Effector memory CD4-positive, alpha-beta T cell (primary cell): Measurements from ENCODE around the gene DYRK1B.

Experiments
- DNase-seq, 3 donors: peaks; one replicate each; pipeline ENCODE4 v3.0.0-alpha.2; 2020
- H3K27ac ChIP-seq: 2 replicates; pipeline ENCODE4 v1.7.0; 2013; ENCODE audit warnings: mild to moderate bottlenecking, low read length, moderate library complexity; ENCODE audit not compliant: insufficient read depth, poor library complexity, severe bottlenecking
- H3K27me3 ChIP-seq: replicated peaks from 2 replicates; pipeline ENCODE4 v1.7.0; 2013; ENCODE audit warnings: mild to moderate bottlenecking, low read length; ENCODE audit not compliant: insufficient read depth, control insufficient read depth, poor library complexity, severe bottlenecking
- H3K36me3 ChIP-seq: 2 replicates; pipeline ENCODE4 v1.7.0; 2013; ENCODE audit warnings: mild to moderate bottlenecking, low read length, moderate library complexity; ENCODE audit not compliant: control insufficient read depth, insufficient read depth
- H3K4me1 ChIP-seq: 2 replicates; pipeline ENCODE4 v1.7.0; 2013; ENCODE audit warnings: low read length, mild to moderate bottlenecking; ENCODE audit not compliant: control insufficient read depth, insufficient read depth, poor library complexity, severe bottlenecking
- H3K4me3 ChIP-seq: 2 replicates; pipeline ENCODE4 v1.7.0; 2013; ENCODE audit warnings: low read length, low read depth, mild to moderate bottlenecking; ENCODE audit not compliant: insufficient read depth, poor library complexity, severe bottlenecking
- H3K9me3 ChIP-seq: 2 replicates; pipeline ENCODE4 v1.7.0; 2013; ENCODE audit warnings: mild to moderate bottlenecking, low read length, moderate library complexity; ENCODE audit not compliant: control insufficient read depth

Gene DYRK1B

GRCh38 chr19:39797083-39797482 lies 36.9 kb downstream of the DYRK1B start:
- Histone ChIP-seq H3K4me1 (no peaks in the 10 kb centered on the region), H3K36me3 (no peaks in the 10 kb centered on the region), H3K4me3 (no peak overlapping the region), H3K9me3 (no peaks in the 10 kb centered on the region), H3K27ac (no peak overlapping the region), H3K27me3 (peaks cover 6% of the 10 kb centered on the region)
- DNase-seq = no peak

- Histone ChIP-seq H3K9me3 (no peaks in the 10 kb centered on the region), H3K4me1 (no peaks in the 10 kb centered on the region), H3K27ac (no peak overlapping the region), H3K4me3 (no peak overlapping the region), H3K27me3 (peaks cover 6% of the 10 kb centered on the region), H3K36me3 (no peaks in the 10 kb centered on the region)
- no peak for DNase-seq
Measured at GRCh38 chr19:39796000-39796498, 37.9 kb downstream of the DYRK1B start.

- no peak for DNase-seq
- H3K4me1 ChIP-seq = no peaks in the 10 kb centered on the region
- no peaks in the 10 kb centered on the region for H3K9me3 ChIP-seq
- peaks cover 6% of the 10 kb centered on the region for H3K27me3 ChIP-seq
- H3K36me3 ChIP-seq = no peaks in the 10 kb centered on the region
- H3K4me3 ChIP-seq = no peak overlapping the region
- no peak overlapping the region for H3K27ac ChIP-seq
Measured at GRCh38 chr19:39795001-39795400, 39.0 kb downstream of the DYRK1B start.

- H3K4me1 ChIP-seq = no peaks in the 10 kb centered on the region
- DNase-seq = peak; percentile 36 to 57 (median 52)
- peak overlapping the region; percentile 57 for H3K4me3 ChIP-seq
- no peaks in the 10 kb centered on the region for H3K9me3 ChIP-seq
- no peaks in the 10 kb centered on the region for H3K36me3 ChIP-seq
- no peak overlapping the region for H3K27ac ChIP-seq
- peaks cover 6% of the 10 kb centered on the region for H3K27me3 ChIP-seq
Measured at GRCh38 chr19:39792999-39793546, 40.9 kb downstream of the DYRK1B start.

- no peak for DNase-seq
Measured at GRCh38 chr19:39788244-39788643, 45.7 kb downstream of the DYRK1B start.

GRCh38 chr19:39780894-39781293 lies 53.1 kb downstream of the DYRK1B start:
- no peaks in the 10 kb centered on the region for H3K4me1 ChIP-seq
- H3K36me3 ChIP-seq = no peaks in the 10 kb centered on the region
- H3K4me3 ChIP-seq = no peak overlapping the region
- H3K27ac ChIP-seq = no peak overlapping the region
- H3K27me3 ChIP-seq = peaks cover 9% of the 10 kb centered on the region
- no peaks in the 10 kb centered on the region for H3K9me3 ChIP-seq
- no peak for DNase-seq

More at GRCh38 chr19:39788244-39788643, 45.7 kb downstream of the DYRK1B start:
- Histone ChIP-seq H3K27me3 (peaks cover 9% of the 10 kb centered on the region), H3K27ac (no peak overlapping the region), H3K4me1 (no peaks in the 10 kb centered on the region), H3K36me3 (no peaks in the 10 kb centered on the region), H3K9me3 (no peaks in the 10 kb centered on the region), H3K4me3 (no peak overlapping the region)

GRCh38 chr19:39778763-39779162 lies 55.2 kb downstream of the DYRK1B start, which contains the start of gene LEUTX:
LEUTX (plus strand) TSS chr19:39778854; CDS start chr19:39778921, 67 bp downstream.
- no peaks in the 10 kb centered on the region for H3K4me1 ChIP-seq
- no peak within 1 kb of the TSS for H3K27ac ChIP-seq
- no peaks in the 10 kb centered on the region for H3K36me3 ChIP-seq
- H3K4me3 ChIP-seq = no peak within 1 kb of the TSS
- no peaks in the 10 kb centered on the region for H3K27me3 ChIP-seq
- no peak for DNase-seq
- no peaks in the 10 kb centered on the region for H3K9me3 ChIP-seq
